HG03442 (cell line): ENCODE results near the gene METTL6.
"Not testable (repeated sequence)": the region's sequence is repeated elsewhere in the genome, so short reads cannot be mapped to it uniquely, and the experiment has no call there.

Experiments
- ATAC-seq: cut with Tn5 transposase; IDR thresholded peaks from one replicate; pipeline ENCODE4 v1.9.1; 2021; ENCODE audit warnings: mild to moderate bottlenecking, moderate library complexity; ENCODE audit not compliant: unreplicated experiment

Gene METTL6

GRCh38 chr3:15405448-15406050 is 21.8 kb downstream of the METTL6 start:
- no peak for ATAC-seq

- ATAC-seq = no peak
Measured at GRCh38 chr3:15404767-15405166, 22.6 kb downstream of the METTL6 start.

- ATAC-seq = no peak
Measured at GRCh38 chr3:15403965-15404364, 23.4 kb downstream of the METTL6 start.

- ATAC-seq = no peak
Measured at GRCh38 chr3:15403495-15403894, 23.8 kb downstream of the METTL6 start.

GRCh38 chr3:15401936-15402335 is 25.4 kb downstream of the METTL6 start:
- no peak for ATAC-seq

- ATAC-seq = no peak
Measured at GRCh38 chr3:15399970-15400369, 27.4 kb downstream of the METTL6 start.

GRCh38 chr3:15398731-15399133 is 28.6 kb downstream of the METTL6 start:
- ATAC-seq = not testable (repeated sequence)

GRCh38 chr3:15393252-15393651 is 34.1 kb downstream of the METTL6 start:
- not testable (repeated sequence) for ATAC-seq

- ATAC-seq = no peak
Measured at GRCh38 chr3:15391007-15391406, 36.3 kb downstream of the METTL6 start.

GRCh38 chr3:15390460-15390859 is 36.9 kb downstream of the METTL6 start:
- ATAC-seq = no peak

GRCh38 chr3:15388335-15388734 is 39.0 kb downstream of the METTL6 start:
- not testable (repeated sequence) for ATAC-seq

- no peak for ATAC-seq
Measured at GRCh38 chr3:15387735-15388134, 39.6 kb downstream of the METTL6 start.

- ATAC-seq = no peak
Measured at GRCh38 chr3:15387171-15387581, 40.2 kb downstream of the METTL6 start.

GRCh38 chr3:15386654-15386955 is 40.7 kb downstream of the METTL6 start:
- not testable (repeated sequence) for ATAC-seq

- no peak for ATAC-seq
Measured at GRCh38 chr3:15385901-15386653, 41.3 kb downstream of the METTL6 start.

- ATAC-seq = peak; percentile 3
Measured at GRCh38 chr3:15385238-15385695, 42.1 kb downstream of the METTL6 start.

GRCh38 chr3:15384510-15385237 is 42.7 kb downstream of the METTL6 start:
- peak; percentile 85 for ATAC-seq

- no peak for ATAC-seq
Measured at GRCh38 chr3:15382405-15382923, 44.9 kb downstream of the METTL6 start.

- no peak for ATAC-seq
Measured at GRCh38 chr3:15380980-15381890, 46.1 kb downstream of the METTL6 start.

- ATAC-seq = peak; percentile 88
Measured at GRCh38 chr3:15377961-15378791, 49.2 kb downstream of the METTL6 start.
